NCI-H1694 treated with DMSO at 0.1 percent for 48 hours (cell line): ENCODE results near the gene UBAC2.

ENCODE experiments used
- DNase-seq: peaks from one replicate; lab custom pipeline; 2025; lab: John Stamatoyannopoulos, UW

UBAC2 gene

DNA sequence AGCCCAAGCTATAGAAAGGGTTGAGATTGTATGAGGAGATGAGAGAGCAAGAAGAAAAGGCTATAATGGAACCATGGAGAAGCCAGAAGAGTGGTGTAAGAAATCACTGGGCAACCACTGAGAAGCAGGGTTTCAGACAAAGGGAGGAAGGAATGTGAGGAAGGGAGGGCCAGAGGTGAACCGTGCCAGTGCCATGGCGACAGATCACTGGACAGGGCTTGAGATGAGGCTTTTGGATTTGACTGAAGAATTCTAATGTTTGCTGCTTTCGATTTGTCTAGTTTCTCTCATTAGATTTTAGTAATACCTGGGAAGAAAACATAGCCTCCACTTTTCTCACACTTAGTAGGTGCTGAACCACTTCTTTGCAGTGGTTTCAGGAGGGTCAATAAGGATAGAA lies 112.8 kb downstream of the UBAC2 start:
- no peak for DNase-seq

DNA sequence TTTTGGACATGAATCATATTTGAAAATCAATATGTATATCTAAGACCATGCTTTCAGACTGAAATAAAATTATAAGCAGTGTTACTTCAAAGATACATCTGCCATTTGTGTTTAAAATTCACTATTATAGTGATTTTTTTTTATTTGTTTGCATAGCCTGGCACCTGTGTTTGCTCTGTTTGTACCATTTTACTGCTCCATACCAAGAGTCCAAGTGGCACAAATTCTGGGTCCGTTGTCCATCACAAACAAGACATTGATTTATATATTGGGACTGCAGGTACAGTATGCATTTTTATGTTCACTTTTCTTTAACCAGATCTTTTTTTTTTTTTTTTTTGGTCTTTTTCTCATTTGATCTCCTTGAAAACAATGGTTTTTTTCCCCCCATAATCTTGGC lies 113.3 kb downstream of the UBAC2 start:
- no peak for DNase-seq

GRCh38 chr13:99314640-99315176 lies 114.1 kb downstream of the UBAC2 start:
- DNase-seq, result no peak

GRCh38 chr13:99315186-99315585 lies 114.5 kb downstream of the UBAC2 start:
- no peak for DNase-seq

GRCh38 chr13:99316224-99316623 lies 115.6 kb downstream of the UBAC2 start:
- no peak for DNase-seq

DNA sequence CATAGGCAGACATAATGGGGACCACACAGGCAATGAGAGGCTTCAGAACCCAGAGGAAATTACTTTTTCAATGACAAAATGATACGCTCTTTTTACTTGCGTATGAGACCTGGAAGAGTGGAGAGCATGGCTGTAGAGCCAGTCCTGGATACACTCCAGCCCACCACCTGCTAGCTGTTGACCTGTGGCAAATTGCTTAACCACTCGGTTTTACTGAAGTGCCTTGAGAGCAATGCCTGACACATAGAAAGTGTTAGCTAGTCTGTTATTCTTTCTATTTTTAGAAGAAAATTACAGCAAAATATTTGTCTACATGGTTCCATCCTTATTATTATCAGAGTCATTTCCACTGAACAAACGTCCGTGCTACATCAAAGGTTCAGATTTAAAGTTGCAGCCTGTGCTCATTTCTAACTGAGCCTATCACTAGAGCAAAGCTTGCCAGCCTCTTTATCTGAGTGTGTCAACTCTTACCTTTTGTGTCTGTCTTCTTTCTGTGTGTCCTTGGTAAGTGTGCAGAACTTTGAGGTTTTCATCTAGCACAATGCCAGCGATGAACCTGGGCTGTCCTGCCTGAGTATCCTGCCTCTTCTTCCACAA lies 116.1 kb downstream of the UBAC2 start:
- no peak for DNase-seq

DNA sequence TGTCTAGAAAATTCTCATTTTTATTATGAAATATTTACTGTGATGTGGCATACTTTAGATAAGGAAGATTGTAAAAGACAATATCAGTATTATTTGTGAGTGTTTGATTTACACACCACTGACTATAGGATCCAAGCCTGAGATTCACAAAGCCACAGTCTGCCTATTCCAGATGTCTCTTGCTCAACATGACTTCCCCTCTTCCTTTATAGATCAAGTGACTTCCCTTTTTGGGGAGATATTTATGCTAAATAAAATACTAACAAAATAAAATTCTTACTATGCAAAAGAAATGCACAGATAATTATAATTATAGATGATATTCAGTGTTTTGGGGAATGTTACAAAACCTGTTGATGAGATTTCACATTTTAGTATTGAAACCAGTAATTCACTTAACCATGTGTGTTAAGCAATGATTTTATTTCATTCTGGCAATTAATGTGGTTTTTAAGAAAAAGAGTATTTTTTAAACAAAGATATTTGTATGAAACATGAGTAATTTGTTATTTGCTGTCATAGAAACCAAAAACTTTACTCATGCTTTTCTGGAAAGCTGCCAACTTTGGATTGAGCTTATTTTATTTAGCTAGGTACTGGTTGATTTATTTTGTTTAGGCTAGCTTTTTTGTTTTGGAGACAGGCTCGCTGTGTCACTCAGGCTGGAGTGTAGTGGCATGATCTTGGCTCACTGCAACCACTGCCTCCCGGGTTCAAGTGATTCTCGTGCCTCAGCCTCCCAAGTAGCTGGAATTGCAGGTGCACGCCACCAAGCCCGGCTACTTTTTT lies 120.2 kb downstream of the UBAC2 start:
- DNase-seq, result no peak

GRCh38 chr13:99321709-99322108 lies 121.1 kb downstream of the UBAC2 start:
- no peak for DNase-seq

DNA sequence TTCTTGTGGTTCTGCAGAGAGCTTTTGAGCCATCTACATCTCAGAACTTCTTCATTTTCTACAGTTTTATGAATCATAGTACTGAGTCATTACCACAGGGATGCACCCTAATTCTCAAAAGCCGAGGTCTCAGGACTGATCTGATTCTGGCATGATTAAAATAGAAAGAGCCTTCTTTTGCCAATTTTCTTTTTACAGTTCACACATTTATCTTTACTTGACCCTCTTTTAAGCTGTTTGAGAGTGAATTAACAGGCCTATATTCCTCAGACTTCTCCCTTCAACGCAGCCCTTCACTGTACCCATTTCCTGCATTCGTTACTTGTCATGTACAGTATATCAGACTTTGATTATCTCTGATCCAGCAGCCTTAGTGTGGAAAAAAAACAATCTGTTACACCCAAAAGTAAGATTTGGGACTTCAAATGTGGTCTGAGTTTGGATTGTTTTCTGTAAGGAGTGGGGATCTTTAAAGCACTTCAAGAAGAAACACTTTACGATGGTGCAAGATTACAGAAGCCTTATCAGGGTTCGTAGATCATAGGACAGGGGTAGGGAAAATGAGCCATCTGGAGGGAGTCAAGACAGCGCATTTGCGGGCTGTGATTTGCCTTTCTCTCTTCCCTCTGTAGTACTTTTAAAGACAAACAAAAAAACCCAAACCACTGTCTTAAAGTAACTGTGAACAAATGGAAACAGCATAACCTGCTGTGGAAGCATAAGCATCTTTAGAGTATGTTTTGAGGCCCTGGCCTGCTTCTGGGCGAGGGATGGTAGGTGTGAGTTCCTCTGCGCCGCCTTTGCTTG lies 121.8 kb downstream of the UBAC2 start:
- DNase-seq, result no peak

- DNase-seq, result no peak
Observed at GRCh38 chr13:99323488-99323887, 122.8 kb downstream of the UBAC2 start.

DNA sequence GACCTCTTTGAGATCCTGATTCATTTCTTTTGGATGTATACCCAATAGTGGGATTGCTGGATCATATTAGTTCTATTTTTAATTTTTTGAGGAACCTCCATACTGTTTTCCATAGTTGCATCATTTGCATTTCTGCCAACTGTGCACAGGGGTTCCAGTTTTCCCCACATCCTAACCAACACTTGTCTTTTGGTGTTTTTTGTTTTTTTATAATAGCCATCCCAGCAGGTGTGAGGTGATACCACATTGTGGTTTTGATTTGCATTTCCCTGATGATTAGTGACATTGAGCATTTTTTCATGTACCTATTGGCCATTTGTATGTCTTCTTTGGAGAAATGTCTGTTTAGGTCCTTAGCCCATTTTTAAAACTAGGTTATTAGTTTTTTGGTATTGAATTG lies 125.4 kb downstream of the UBAC2 start:
- no peak for DNase-seq

DNA sequence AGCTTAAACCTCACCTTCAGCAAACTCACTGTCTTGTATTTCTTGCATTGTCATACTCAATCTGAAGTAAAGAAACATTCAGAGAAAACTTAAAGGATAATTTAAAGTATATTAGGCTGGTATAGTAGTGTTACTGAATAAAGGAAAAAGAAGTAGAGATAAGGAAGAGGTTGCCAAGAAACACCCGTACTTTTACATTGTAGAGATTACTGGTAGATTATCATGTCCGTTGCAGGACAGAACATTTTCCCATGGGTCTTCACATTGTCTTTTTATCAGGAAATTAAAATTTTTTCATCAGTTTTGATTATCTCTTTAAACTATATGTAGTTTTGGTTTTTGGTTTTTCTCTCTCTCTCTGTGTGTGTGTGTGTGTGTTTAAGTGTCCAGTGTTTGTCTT lies 126.5 kb downstream of the UBAC2 start:
- DNase-seq, result no peak

DNA sequence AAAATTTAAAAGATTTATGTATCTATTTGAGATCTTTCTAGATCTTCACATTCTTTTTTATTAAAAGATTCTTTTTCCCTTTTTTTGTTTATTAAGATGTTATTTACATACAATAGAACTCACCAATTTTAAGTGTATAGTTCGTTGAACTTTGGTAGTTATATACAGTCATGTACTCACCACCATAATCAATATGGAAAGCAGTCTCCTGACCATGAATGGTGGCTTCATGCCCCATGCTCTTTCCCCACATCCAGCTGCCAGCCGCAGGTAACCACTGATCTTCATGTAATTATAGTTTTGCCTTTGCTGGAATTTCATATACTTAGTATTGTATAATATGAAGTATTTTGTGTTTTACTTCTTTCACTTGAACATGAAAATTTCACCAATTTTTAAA lies 127.1 kb downstream of the UBAC2 start:
- no peak for DNase-seq

DNA sequence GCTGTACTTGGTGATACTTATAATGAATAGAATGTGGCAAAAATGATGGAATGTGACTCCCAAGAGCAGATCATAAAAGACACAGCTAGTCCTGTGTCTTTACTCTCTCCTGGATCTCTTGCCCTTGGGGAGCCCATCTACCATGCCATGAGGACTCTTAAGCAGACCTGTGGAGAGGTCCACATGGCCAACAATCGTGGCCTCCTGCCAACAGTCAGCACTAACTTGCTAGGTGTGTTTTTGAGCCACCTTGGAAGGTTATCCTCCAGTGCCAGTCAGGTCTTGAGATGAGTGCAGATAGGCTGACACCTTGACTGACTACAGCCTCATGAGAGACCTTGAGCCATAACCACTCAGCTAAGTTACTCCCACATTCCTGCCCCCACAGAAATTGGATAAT lies 128.8 kb downstream of the UBAC2 start:
- DNase-seq, result no peak

- no peak for DNase-seq
Observed at GRCh38 chr13:99330942-99331341, 130.3 kb downstream of the UBAC2 start.

DNA sequence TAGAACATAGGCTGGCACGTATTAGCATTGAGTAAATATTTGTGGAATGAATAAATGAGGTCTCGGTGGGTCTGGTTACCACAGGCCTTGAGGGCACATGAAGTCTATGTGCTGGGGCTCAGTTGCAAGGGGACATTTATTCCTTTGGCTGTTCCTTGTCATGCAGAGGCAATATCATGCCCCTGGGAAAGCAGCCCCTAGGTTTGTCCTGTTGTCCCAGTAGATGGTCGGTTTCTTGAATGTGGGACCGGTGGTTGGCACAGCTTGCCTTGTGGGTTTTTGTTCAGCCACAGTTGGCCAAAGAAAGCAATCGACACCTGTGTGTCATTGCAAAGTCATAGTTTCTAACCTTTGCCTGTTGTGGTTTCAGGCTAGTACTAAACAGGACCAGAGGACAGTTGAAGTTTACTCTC lies 131.2 kb downstream of the UBAC2 start:
- no peak for DNase-seq

- DNase-seq, result no peak
Observed at GRCh38 chr13:99332456-99332855, 131.8 kb downstream of the UBAC2 start.

GRCh38 chr13:99334221-99334620 lies 133.6 kb downstream of the UBAC2 start:
- DNase-seq, result no peak

DNA sequence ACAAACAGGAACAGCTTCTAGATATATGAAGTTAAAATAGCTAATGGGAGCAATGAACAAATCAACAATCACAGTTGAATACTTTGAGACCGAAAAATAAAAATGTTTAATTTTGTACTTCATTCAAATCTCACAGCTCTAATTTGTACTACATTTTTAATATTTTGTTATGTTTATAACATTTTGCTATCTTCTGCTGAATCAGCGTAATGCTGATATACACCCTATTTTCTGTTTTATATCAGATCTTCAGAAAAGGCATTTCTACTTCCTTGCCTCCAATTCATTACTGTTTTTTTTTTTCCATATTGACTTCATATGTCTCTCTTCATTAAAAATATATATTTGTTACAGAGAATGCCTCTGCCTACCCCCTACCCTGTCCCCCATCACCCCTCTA lies 134.4 kb downstream of the UBAC2 start:
- no peak for DNase-seq

DNA sequence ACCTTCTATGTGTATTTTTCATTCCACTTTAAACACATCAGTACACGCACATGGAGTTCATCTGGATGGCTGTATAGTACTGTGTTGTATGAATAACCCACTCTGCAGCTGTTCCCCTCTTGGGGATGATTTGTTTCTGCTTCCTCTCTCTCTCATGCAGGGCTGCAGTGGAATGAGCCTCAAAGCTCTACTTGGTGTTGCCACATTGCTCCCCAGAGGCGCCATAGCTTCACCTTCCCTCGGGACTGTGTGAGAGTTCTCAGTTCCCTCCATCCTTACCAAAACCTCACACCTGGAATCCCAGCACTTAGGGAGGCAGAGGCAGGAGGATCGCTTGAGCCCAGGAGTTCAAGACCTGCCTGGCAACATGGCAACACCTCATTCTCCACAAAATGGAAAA lies 134.9 kb downstream of the UBAC2 start:
- no peak for DNase-seq

DNA sequence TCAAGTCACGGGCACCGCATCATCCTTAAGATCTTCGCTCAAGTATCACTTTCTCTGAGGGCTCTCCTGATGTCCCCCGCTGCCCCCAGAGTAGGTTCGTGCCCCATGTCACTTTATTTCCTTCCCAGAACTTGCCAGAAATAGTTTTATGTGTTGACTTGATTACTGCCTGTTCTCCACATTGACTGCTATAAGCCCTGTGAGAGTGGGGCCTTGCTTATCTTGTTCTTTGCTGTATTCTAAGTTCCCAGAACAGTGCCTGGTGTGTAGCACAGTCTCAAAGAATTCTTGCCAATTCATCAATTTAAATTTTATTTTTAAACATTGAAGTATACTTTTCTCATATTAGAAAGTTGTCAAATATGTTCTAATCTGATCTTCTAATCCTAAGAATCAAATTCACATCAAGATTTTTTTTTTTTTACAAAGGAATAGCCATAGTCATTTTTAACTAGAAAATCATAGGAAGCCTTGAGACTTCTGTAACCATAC lies 138.6 kb downstream of the UBAC2 start:
- DNase-seq, result no peak

DNA sequence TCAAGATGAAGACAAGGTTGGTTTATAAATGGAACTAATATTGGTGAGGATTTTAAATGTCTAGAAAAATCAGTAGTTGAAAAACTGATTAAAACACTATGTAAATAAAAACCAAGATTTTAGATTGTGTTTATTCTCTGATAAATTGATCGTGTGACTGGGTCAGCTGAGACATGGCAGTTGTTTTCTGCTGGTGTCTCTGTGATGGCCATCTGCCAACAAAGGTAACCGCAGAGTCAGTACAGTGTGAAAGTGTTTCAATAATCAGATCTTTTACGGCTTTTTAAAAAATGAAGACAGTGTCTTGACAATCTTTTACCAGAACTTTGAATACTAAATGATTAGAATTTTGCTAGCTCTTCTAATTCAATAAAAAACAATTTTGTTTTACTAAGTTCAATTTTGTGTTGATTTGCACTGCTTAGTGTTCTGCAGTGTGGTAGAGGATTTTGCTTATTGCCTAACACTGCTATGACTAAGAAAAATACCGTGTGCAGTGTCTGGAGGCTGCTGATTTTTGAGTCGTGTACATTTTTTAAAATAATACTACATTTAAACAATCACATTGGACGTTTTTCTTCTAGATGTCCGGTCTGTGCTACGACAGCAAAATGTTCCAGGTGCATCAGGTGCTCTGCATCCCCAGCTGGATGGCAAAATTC lies 139.2 kb downstream of the UBAC2 start:
- no peak for DNase-seq
